Right ventricle myocardium inferior (tissue), 1 donor: ENCODE data around the gene MYH11. TPM values are rescaled to one million over a fixed set of nuclear protein-coding genes. Genes with fewer than 3 reads are reported as not detected.

Experiments
- ATAC-seq: fragments of 200-7000 bp; cut with Tn5 transposase; one replicate; pipeline ENCODE4 v1.9.1; 2020; ENCODE audit warnings: mild to moderate bottlenecking, moderate library complexity
- DNase-seq: peaks from one replicate; pipeline ENCODE4 v3.0.0; 2021; ENCODE audit errors: missing footprints
- intact Hi-C: fragments of 100-400 bp; cut with DNase I; formaldehyde crosslinking; loops from one replicate; pipeline ENCODE4 v1.11.0; 2022
- total RNA-seq: library from RNA; stranded (reverse); fragmentation: NEBNext Ultra II Directional; extraction: Animal tissue kit (Norgen Biotek cat#: 25700); gene quantifications from one replicate; pipeline ENCODE4 v1.2.1, GENCODE V29; 2021
- donor health status: DM: no; HTN: yes; CAD: no; lungs with severe emphysema.

MYH11 gene
- total RNA-seq, 1 donor from 2014 or later = 17.9 TPM

DNA sequence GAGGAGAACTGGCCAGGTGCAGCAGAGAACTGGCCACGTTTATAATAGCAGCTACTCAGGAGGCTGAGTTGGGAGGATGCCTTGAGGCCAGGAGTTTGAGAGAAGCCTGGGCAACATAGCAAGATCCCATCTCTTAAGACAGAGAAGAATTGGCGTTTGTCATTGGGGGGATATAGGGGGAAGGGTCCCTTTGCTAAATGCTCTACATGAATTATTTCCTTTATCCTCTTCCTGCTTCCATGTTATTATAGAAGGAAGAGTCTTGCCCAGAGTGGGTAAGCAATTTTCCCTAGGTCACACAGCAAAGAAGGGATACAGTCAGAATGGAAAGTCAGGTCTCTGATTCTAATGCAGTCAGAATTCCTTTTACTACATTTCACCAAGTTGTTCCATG is 68.0 kb downstream of the MYH11 start:
- intact Hi-C loops = no loop called here
- DNase-seq (no peak), ATAC-seq (no peak)

DNA sequence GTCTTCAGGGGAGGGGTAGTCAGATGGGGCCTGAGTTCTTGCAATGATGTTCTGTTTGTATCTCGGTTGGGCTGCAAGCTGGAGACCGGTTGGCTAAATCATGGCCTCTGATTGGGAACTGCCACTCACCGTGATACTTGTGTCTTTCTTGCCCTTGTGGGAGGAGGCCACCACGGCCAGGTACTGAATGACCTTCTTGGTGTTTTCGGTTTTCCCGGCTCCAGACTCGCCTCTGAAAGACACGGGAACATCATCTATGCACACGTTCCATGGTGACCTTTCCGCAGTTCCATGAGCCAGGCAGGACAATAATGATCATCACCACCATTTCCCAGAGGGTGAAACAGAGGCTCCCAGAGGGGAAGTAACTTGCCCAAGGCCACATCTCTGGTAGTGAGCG is 70.3 kb downstream of the MYH11 start:
- ATAC-seq = no peak
- DNase-seq = no peak
- intact Hi-C loops = no loop called here

DNA sequence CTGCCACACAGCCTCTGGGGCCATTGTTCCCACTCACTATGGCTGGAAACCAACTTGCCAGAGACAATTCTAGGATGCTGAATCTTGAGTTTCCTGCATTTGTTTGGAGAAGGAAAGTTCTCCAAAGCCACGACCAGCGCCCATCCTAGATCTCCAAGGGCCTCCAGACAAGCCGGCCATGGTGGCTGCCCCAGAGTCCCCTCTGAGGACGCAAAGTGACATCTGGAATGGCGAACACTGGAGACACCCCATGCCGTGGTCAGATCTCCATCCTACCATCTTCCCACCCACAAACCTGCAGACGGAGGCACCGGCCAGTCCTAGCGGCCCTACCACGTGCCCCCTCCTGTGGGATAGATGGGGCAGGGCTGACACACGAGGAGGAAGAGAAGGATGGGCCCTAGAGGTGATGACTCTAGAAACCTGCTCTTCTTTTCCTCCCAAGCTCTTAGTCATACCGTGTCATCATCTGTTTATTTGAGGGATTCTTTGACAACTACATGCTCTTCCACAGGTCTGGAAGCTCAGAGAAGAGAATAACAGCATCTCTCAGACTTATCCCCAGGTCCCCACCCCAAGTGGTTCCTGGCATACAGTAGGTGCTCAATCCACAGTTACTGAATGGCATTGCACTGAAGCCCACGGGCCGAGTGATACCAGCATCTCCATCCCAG is 71.3 kb downstream of the MYH11 start:
- intact Hi-C loops = no loop called here
- ATAC-seq (no peak), DNase-seq (no peak)

DNA sequence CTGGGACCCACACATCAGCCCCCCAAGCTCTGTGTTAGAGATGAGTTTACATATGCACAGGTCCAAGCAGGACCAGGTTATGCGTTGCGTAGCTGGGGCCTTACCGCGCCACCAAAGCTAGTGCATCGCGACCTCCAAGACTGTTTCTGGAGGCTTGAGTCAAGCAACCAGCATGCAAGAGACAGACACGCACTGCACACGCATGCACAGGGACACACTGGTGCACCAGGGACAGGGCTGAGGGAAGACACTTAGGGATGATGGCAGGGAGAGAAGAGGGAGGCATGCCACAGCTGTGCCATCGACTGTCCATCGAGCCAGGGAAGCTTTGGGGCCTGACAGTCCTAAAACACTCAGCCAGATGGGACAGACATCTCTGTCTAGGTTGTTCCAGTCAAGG is 72.8 kb downstream of the MYH11 start:
- intact Hi-C loops = no loop called here
- DNase-seq = no peak
- ATAC-seq = no peak

DNA sequence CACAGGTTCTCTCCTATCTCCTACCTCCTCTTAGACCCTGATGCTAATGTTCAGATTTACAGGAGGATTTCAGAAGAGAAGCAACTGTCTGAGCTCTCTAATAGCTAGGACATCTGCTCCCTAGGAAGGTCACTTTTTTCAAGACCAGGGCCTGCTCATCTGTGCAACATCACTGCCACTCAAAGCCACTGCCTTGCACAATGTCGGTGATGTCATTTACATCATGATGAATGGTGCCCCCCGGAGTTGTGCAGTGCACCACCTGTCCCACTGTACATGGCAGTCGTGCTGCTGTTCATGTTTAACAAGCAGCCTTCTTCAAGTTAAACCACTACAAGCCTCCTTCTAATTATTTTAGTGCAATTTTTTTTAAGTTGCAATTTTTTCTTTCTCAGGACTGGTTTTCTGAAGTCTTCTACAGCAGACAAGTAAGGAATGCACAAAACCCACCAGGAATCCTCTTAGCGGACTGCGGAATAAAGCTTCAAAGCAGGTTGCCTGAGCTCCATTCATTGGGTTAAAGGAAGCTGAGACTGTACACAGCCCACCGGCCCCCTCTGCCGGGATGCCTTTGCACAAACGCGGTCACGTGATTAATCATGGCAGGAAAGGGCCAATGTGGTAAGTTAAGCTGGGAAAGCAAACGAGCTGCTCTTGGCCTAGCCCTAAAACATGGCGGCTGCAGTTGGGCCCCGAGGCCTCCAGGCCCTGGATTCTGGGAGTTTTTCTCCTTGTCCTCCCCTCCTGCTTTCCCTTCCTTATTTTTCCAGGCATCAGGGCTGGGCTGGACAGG is 74.1 kb downstream of the MYH11 start:
- intact Hi-C loops = no loop called here
- no peak for ATAC-seq
- no peak for DNase-seq

DNA sequence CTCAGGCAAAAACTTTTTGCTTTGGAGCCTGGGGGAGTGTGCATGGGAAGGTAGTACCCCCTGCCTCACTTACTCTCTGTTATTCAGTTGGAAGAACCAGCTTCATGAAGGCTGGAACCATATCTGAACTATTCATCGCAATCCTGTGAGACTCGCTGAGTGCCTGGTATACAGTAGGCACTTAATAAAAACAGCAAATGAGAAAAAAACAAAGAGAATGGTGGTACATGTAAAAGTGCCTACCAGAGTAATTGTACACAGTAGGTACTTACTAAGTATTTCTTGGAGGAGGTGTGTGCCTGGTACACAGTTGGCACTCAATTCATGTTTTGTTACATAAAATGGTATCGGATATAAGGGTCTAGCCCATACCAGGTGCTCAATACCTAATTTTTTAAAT is 75.2 kb downstream of the MYH11 start:
- DNase-seq (no peak), ATAC-seq (no peak)
- intact Hi-C loops = no loop called here

DNA sequence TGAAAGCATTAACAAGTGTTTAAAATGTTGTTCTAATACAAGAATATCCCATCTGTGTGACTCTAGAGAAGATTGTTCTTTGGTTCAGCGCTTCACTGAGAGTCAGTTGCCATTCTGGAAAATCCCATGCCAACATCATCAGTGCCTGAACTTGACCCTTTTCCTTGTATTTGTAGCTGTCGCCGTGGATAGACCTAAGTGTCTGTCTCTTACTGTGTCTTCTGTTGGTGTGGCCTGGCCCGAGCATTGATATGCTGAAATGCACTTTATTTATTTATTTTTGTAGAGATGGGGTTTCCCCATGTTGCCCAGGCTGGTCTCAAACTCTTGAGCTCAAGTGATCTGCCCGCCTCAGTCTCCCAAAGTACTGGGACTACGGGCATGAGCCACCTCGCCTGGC is 76.0 kb downstream of the MYH11 start:
- ATAC-seq (no peak), DNase-seq (no peak)
- intact Hi-C loops = no loop called here

DNA sequence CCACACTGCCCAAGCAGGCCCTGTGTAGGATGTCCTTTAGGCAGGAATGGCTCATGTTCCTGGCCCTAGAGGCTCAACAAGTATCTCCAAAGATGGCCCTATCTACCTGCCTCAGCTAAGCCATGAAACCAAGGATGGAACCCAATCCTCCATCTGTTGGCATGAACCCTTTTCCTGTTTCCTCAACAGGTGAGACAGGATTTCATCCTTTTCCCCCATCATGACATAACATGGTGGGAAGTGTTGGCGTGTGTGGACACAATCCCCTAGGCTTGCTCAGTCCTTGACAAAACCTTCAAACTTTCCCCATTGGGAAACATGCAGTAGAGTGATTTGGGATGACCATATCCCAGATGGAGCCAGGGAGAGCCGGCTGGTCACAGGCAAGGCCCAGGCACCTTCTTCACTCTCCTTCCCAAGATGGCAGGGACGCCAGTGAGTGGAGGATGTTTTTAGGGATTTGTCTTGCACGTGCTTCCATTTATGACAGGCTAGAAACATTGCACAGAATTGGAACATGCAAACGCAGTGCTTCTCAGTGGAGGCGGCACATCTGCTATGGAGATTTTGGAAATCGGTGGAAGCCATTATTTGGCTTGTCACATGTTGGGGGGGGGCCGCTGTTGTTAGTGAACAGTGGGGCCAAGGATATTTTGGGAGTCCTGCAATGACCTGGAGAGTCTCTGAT is 77.0 kb downstream of the MYH11 start:
- ATAC-seq = no peak
- intact Hi-C loops = loop anchor here (5.0 kb wide), 1 partner anchor 412 kb away; no protein-coding TSS in a partner anchor
- no peak for DNase-seq

DNA sequence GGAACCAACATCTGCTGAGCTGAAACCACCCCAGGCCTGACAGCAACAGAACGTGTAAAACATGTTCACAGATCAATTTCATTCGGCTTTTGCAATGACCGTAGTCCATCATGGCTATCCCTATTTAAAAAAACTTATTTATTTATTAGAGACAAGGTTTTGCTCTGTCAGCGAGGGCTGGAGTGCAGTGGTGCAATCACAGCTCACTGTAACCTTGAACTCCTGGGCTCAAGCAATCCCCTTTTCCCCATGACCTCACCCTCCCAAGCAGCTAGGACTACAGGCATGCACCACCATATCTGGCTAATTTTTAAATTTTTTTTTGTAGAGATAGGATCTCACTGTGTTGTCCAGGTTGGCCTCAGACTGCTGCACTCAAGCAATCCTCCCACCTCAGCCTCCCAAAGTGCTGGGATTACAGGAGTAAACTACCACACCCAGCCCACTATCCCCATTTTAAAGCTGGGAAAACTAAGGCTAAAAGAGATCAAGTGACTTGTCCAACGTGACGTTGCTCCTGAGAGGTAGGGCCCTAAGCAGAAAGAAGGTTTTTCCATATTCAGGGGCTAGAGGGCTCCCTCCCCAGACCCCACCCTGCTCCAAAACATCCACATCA is 77.7 kb downstream of the MYH11 start:
- DNase-seq = no peak
- intact Hi-C loops = loop anchor here (5.0 kb wide), 1 partner anchor 413 kb away; no protein-coding TSS in a partner anchor
- no peak for ATAC-seq

DNA sequence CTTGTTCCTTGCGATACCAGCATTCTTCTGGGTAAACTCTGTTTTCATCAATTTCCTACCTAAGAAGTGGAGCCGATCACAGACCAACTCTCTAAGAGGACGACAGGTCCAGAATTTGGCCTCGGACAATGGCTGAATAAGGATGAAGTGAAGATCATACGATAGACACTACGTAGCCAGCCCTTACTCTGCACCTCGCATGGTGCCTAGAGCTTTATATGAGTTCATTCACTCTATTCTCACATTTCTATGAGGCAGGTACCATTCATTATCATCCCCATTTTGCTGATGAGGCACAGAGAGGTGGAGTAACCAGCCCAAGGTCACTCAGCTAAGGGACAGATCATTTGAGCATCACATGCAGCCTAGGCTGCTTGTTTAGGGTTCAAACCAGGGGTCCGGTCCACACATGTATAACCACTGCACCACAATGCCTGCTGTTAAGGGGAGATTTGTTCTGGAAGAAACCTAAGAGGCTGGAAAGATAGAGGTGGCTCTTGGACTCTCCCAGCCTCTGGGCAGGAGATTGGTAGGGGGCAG is 78.6 kb downstream of the MYH11 start:
- no peak for ATAC-seq
- intact Hi-C loops = loop anchor here (5.0 kb wide), 1 partner anchor 414 kb away; no protein-coding TSS in a partner anchor
- no peak for DNase-seq

DNA sequence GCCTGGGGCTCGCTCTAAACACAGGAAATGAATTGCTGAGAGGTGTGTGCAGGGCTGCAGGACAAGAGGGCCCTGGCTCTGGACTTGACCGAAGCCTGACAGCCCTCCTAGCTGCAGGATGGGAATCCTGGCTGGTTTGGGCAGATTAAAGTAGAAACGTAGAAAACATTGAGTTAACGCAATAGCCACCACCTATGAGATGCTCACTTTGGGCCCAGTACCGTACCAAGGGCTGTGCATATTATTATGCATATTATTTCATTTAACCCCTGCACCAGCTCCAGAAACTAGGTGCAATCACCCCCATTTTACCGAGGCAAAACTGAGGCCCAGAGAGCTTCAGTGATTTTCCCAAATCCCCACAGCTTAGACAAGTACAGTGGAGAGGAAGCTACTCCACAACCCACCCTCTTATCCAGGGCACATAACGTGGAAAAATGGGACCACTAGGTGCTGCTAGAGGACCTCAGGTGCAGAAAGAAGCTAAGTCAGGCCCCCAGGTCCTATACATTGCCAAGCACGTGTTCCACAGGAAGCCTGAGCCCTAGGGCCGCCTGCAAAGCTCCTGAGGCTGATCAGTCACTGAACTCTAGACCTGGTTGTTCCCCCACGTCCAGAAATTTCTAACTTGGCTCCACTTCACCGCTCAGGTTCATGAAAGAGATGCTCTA is 79.2 kb downstream of the MYH11 start:
- DNase-seq (no peak), ATAC-seq (no peak)
- intact Hi-C loops = loop anchor here (5.0 kb wide), 1 partner anchor 415 kb away; no protein-coding TSS in a partner anchor

DNA sequence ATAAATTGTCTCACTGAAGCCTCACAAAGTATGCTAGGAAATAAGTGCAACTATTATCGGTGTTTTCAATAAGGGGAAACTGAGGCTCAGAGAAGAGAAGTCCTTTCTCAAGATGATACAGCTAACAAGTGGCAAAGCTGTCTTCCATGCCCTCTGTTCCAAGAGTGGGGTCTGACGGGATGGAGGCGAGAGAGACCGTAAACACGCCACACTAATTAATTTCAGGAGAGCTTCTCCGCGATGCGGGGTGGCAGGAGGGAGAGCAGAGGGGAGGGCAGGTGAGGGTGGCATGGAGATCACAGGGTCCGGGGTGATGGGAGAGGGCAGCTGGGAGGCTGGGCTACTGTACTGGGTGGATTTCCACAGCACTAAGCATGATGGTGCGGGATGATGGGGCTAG is 80.3 kb downstream of the MYH11 start:
- DNase-seq (no peak), ATAC-seq (no peak)
- intact Hi-C loops = loop anchor here (5.0 kb wide), 1 partner anchor 416 kb away; no protein-coding TSS in a partner anchor

DNA sequence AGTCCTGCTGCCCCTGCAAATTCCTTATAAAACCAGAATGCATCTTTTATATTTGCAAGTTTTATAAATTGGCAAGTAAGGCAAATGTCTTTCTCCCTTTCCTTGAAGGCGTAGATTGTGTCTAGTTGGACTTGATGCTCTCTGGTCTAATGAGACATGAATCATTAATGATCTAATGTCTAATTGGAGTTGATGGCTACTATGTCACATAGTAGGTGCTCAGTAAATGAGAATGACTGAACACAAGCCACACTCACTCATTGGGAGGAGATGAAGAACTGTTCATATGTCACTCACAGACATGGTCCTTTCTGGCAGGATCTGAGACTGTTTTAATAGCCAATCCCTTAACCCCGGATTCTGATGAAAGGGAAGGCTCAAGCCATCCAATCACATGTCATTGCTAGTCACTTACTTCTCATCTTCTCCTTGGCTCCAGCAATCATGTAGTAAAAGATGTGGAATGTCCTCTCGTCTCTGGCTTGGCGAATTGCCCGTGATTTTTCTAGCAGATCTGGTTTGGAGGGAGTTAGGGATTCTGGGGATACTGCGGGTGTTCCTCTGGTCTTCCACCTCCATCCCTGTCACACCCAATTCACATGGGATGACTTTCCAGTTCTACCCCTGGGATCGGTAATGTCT is 81.0 kb downstream of the MYH11 start:
- intact Hi-C loops = loop anchor here (5.0 kb wide), 1 partner anchor 417 kb away; no protein-coding TSS in a partner anchor
- no peak for DNase-seq

DNA sequence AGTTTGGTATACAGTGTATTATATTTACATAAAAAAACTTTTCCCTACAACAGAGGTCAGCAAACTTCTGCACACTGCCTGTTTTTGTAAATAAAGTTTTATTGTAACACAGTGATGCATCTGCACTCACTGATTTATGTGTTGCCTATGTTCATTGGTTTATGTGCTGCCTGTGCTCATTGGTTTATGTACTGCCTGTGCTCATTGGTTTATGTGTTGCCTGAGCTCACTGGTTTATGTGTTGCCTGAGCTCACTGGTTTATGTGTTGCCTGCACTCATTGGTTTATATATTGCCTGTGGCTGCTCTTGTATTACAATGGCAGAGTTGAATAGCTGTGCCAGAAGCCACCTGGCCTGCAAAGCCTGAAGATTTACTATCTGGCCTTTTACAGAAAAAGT is 81.6 kb downstream of the MYH11 start:
- ATAC-seq = no peak
- intact Hi-C loops = loop anchor here (5.0 kb wide), 1 partner anchor 417 kb away; no protein-coding TSS in a partner anchor
- DNase-seq = no peak

More for the DNA sequence above, 81.0 kb downstream of the MYH11 start:
- ATAC-seq = no peak

DNA sequence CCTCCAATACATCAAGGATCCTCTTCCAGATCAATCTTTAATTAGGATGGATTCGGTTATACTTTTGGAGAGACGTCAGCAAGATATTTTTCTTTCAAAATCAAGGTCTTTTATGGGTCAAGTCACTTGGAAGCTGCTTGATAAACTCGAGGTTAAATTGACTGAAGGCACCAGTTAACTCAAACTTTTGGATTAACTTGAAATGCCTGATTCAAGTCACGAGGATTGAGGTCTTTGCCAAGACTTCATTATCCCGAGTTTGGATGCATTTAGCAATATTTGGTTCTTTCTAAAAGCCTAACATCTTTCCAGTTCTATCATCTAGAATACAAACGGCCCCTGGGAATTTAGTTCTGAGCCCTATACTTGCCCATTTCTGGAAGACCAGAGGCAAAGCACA is 82.9 kb downstream of the MYH11 start:
- intact Hi-C loops = no loop called here
- DNase-seq (no peak), ATAC-seq (no peak)

DNA sequence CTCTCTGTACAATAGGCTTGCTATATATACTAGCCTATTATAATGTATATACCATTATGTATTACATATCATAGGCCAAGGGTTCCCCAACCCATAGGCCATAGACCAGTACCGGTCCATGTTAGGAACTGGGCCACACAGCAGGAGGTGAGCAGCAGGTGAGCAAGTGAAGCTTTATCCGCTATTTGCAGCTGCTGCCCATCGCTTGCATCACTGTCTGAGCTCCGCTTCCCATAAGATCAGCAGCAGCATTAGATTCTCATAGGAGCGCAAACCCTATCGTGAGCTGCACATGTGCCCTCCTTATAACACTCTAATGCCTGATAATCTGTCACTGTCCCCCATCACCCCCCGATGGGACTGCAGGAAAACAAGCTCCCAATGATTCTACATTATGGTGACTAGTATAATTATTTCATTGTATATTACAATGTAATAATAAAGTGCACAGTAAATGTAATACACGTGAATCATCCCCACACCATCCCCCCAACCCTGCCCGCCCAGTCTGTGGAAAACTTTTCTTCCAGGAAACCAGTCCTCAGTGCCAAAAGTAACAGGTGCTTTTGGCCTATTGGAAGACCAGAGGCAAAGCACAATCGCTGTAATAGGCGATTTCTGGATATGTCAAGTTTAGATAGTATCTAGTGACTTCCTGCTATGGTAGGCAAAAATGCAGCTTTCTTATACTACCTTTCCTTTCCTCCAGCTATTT is 84.1 kb downstream of the MYH11 start:
- intact Hi-C loops = no loop called here
- ATAC-seq (no peak), DNase-seq (no peak)

DNA sequence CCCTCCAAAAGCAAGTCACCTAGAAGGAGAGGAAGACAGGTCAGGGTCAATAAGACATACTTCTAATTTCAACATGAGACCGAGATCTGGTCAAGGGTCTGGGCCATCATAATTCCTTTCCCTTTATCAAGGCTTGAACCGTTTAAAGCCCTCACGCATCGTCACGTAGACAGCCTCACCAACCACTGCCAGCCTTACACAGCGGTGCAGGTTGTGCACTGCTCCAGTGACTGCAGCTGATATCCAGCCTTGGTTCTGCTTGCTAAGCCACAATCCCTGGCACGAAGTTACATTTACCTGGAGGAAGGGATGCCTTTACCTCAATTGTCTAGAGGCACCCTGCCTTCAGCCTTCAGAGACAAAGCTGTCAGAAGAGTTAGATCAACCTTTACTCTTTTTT is 85.1 kb downstream of the MYH11 start:
- intact Hi-C loops = no loop called here
- DNase-seq (no peak), ATAC-seq (no peak)
